ENCODE measurements around the gene AP1AR. TPM values are rescaled to one million over a fixed set of nuclear protein-coding genes. Genes with fewer than 3 reads are reported as not detected.

AP1AR gene
- polyA plus RNA-seq, 2 of the 4 experiments (the other 2 are of a cell fraction) = 16.0 to 34.6 TPM

DNA sequence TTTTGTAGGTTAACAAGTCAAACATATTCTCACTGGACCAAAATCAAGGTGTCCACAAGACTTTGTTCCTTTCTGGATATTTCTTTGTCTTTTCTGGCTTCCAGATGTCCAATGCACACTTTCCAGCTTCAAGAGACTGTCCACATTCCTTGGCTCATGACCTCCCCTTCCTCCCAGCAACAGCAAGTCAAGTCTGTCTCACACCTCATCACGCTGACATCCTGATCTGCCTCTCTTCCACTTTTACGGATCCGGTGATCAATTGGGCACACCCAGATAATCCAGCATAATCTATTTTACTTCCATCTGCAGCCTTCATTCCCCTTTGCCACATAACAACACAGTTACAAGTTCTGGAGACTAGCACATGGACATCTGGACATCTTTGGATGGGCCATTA is 44.5 kb downstream of the AP1AR start:
- no peak for ATAC-seq
- POLR2A ChIA-PET = no interaction called here

GRCh38 chr4:112277220-112277619 is 45.6 kb downstream of the AP1AR start:
- H3K4me2 ChIP-seq = no peak overlapping the region

More for the DNA sequence above, 44.5 kb downstream of the AP1AR start:
- Histone ChIP-seq H3K4me2 (no peak overlapping the region), H3K4me3 (no peak overlapping the region), H3K27ac (no peak overlapping the region), H3K4me1 (no peaks in the 10 kb centered on the region), H3K9me3 (no peaks in the 10 kb centered on the region)
- CTCF ChIA-PET = no interaction called here
- TF ChIP-seq FOSB (CRISPR knock-in tag; IDR thresholded peaks at IDR 0.05) (no peak), POLR2AphosphoS2 (conservative IDR thresholded peaks at IDR 0.05; ENCODE audit: low read length) (no peak), HEYL (CRISPR knock-in tag; IDR thresholded peaks at IDR 0.05) (no peak), SREBF2 (IDR thresholded peaks at IDR 0.05) (no peak), ZC3H11A (IDR thresholded peaks at IDR 0.05) (no peak), ATOH8 (CRISPR knock-in tag; IDR thresholded peaks at IDR 0.05; ENCODE audit: low read depth) (no peak), KDM1A (IDR thresholded peaks at IDR 0.05; ENCODE audit: low read depth) (no peak), MAX (IDR thresholded peaks at IDR 0.05) (no peak), GATA3 (IDR thresholded peaks at IDR 0.05; ENCODE audit: borderline replicate concordance) (no peak), RNF2 (IDR thresholded peaks at IDR 0.05; ENCODE audit: borderline replicate concordance, low read depth) (no peak)
- TF ChIP-seq, protein P1, sequence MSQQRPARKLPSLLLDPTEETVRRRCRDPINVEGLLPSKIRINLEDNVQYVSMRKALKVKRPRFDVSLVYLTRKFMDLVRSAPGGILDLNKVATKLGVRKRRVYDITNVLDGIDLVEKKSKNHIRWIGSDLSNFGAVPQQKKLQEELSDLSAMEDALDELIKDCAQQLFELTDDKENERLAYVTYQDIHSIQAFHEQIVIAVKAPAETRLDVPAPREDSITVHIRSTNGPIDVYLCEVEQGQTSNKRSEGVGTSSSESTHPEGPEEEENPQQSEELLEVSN (IDR thresholded peaks at IDR 0.05; ENCODE audit: borderline replicate concordance, low read depth) = no peak
- TF ChIP-seq, protein P2, sequence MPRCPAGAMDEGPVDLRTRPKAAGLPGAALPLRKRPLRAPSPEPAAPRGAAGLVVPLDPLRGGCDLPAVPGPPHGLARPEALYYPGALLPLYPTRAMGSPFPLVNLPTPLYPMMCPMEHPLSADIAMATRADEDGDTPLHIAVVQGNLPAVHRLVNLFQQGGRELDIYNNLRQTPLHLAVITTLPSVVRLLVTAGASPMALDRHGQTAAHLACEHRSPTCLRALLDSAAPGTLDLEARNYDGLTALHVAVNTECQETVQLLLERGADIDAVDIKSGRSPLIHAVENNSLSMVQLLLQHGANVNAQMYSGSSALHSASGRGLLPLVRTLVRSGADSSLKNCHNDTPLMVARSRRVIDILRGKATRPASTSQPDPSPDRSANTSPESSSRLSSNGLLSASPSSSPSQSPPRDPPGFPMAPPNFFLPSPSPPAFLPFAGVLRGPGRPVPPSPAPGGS (IDR thresholded peaks at IDR 0.05) = no peak
- 91% methylated on average over 3 of the region's 3 CpGs for WGBS (ENCODE audit: missing lambda C conversion rate)
- FAIRE-seq (no peak), DNase-seq (ENCODE audit: low read depth in 1 of 2, low spot score in 1 of 2) (no peak)

DNA sequence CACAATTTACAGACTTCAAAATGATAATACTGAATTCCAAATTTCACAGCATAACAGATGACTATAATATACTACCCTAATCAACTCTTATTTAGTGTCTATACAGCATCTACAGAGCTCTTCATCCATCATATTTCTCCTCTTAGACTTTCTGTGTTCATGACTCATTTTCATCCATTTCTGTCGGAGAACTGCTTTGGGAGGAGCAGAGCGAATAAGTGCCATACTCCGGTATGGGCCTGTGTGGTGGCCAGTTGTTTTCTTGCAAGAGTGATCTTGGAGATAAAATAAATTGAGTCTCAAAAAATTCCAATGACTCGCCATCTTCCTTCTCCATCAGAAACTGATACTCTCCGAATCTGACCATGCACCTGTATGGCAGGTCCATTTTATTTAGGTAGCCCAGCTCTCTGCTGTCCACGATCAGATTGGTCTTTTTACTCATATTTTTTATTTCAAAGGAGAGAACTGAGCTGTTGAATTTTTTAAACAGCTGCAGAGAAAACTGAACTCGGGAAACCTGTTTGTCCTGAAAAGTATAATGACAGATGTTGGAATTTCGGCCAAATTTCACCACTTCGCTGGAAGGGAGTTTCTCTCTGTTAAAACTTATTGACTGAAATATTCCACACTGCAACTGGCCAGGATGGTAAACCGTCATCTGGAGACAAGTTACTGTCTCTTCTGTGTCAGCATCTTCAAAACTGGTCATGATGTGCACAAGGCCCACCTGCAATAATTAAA is 46.3 kb downstream of the AP1AR start:
- POLR2A ChIA-PET = no interaction called here
- no peak for ATAC-seq
- H3K4me3 ChIP-seq = no peak overlapping the region
- H3K4me1 ChIP-seq = no peaks in the 10 kb centered on the region
- no peak overlapping the region for H3K4me2 ChIP-seq
- 91% methylated on average over 10 of the region's 10 CpGs for WGBS (ENCODE audit: missing lambda C conversion rate)
- H3K27ac ChIP-seq = no peak overlapping the region
- no peaks in the 10 kb centered on the region for H3K9me3 ChIP-seq
- DNase-seq (ENCODE audit: low read depth in 1 of 2, low spot score in 1 of 2) = no peak
- CTCF ChIA-PET = interaction anchor here (0.6 kb wide), 1 partner anchor 8 kb away, joined by 3 read pairs; the partner anchor contains the start of gene TIFA
- FAIRE-seq = no peak
- no peak for TF ChIP-seq NFE2L2 (conservative IDR thresholded peaks at IDR 0.05; ENCODE audit: low read length)
- no peak for TF ChIP-seq JUN (IDR thresholded peaks at IDR 0.05)
- TF ChIP-seq MYC (IDR thresholded peaks at IDR 0.05; ENCODE audit: borderline replicate concordance, low read length) = no peak
- TF ChIP-seq EHF (CRISPR knock-in tag; IDR thresholded peaks at IDR 0.05) = no peak
- no peak for TF ChIP-seq TFCP2L1 (CRISPR knock-in tag; IDR thresholded peaks at IDR 0.05)
- no peak for TF ChIP-seq HDAC2 (IDR thresholded peaks at IDR 0.05)
- no peak for TF ChIP-seq GATA3 (IDR thresholded peaks at IDR 0.05; ENCODE audit: borderline replicate concordance)

More at GRCh38 chr4:112277220-112277619, 45.6 kb downstream of the AP1AR start:
- POLR2A ChIA-PET = no interaction called here
- ATAC-seq (no peak), FAIRE-seq (no peak), DNase-seq (ENCODE audit: low read depth in 1 of 2, low spot score in 1 of 2) (no peak)
- WGBS (ENCODE audit: missing lambda C conversion rate) = 96% methylated on average over 3 of the region's 3 CpGs
- no peaks in the 10 kb centered on the region for H3K9me3 ChIP-seq
- CTCF ChIA-PET = interaction anchor here (0.6 kb wide), 1 partner anchor 9 kb away, joined by 3 read pairs; the partner anchor contains the start of gene TIFA
- no peak overlapping the region for H3K4me3 ChIP-seq
- TF ChIP-seq, protein P3, sequence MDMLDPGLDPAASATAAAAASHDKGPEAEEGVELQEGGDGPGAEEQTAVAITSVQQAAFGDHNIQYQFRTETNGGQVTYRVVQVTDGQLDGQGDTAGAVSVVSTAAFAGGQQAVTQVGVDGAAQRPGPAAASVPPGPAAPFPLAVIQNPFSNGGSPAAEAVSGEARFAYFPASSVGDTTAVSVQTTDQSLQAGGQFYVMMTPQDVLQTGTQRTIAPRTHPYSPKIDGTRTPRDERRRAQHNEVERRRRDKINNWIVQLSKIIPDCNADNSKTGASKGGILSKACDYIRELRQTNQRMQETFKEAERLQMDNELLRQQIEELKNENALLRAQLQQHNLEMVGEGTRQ (IDR thresholded peaks at IDR 0.05) = no peak
- TF ChIP-seq FOSB (CRISPR knock-in tag; IDR thresholded peaks at IDR 0.05) = no peak
- no peak for TF ChIP-seq ELK1 (IDR thresholded peaks at IDR 0.05; ENCODE audit: low read depth, low read length)
- TF ChIP-seq NR3C1 (IDR thresholded peaks at IDR 0.05) = no peak
- no peak overlapping the region for H3K27ac ChIP-seq
- H3K4me1 ChIP-seq = no peaks in the 10 kb centered on the region
